Bronchial epithelial cell (primary cell): ENCODE data around the gene DRD3. TPM values are rescaled to one million over a fixed set of nuclear protein-coding genes. Genes with fewer than 3 reads are reported as not detected.

ENCODE experiments used
- DNase-seq: peaks from one replicate; pipeline ENCODE4 v3.0.0-alpha.2; 2010; ENCODE audit warnings: low read depth
- FAIRE-seq: peaks from 2 replicates; lab custom pipeline; 2011; peaks lifted over from hg19 to GRCh38; lab: Jason Lieb, UNC
- H3K27me3 ChIP-seq: 2 replicates; pipeline ENCODE4 v1.5.1; 2011; ENCODE audit warnings: low read length; ENCODE audit not compliant: control insufficient read depth, insufficient read depth
- H3K36me3 ChIP-seq: 2 replicates; pipeline ENCODE4 v1.5.1; 2011; ENCODE audit warnings: low read length; ENCODE audit not compliant: control insufficient read depth, insufficient read depth
- H3K4me3 ChIP-seq: 2 replicates; pipeline ENCODE4 v1.5.1; 2011; ENCODE audit warnings: mild to moderate bottlenecking, low read depth, low read length, control low read depth
- CTCF ChIP-seq: IDR thresholded peaks from 2 replicates; pipeline ENCODE4 v1.5.1; 2011; ENCODE audit warnings: mild to moderate bottlenecking, moderate library complexity, low read length, control low read depth, inconsistent platforms; ENCODE audit not compliant: insufficient read depth, severe bottlenecking
- total RNA-seq: library from RNA; depleted of rRNA; stranded (reverse); fragments of >200 nt; gene quantifications from 2 replicates; pipeline ENCODE4 v1.2.1, GENCODE V29; 2014

Gene DRD3
- total RNA-seq, 1 donor from 2014 or later: not detected

GRCh38 chr3:114086356-114086755, 92.5 kb downstream of the DRD3 start:
- Histone ChIP-seq H3K4me3 (no peak overlapping the region), H3K27me3 (no peaks in the 10 kb centered on the region), H3K36me3 (peaks cover 9% of the 10 kb centered on the region)
- FAIRE-seq (no peak), DNase-seq (no peak)
- TF ChIP-seq CTCF: no peak

DNA sequence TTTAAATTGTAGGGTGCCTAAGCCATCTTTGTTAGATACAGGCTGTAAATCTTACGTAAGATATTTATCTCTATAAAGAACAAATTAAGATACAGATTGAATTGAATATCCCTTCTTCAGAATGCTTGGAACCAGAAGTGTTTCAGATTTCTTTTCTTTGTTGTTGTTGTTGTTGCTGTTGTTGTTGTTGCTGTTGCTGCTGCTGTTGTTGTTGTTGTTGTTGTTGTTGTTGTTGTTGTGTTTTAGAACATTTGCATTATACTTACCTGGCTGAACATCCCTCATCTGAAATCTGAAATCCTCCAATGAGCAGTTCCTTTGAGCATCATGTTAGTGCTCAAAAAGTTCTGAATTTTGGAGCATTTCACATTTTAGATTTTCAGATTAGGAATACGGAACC, 95.7 kb downstream of the DRD3 start:
- Histone ChIP-seq H3K36me3 (peaks cover 10% of the 10 kb centered on the region), H3K27me3 (no peaks in the 10 kb centered on the region), H3K4me3 (no peak overlapping the region)
- DNase-seq: no peak
- FAIRE-seq: no peak
- TF ChIP-seq CTCF: no peak

- no peak for TF ChIP-seq CTCF
- Histone ChIP-seq H3K4me3 (no peak overlapping the region), H3K27me3 (no peaks in the 10 kb centered on the region), H3K36me3 (peaks cover 12% of the 10 kb centered on the region)
- FAIRE-seq: no peak
- DNase-seq: no peak
Observed at GRCh38 chr3:114081037-114081436, 97.8 kb downstream of the DRD3 start.

DNA sequence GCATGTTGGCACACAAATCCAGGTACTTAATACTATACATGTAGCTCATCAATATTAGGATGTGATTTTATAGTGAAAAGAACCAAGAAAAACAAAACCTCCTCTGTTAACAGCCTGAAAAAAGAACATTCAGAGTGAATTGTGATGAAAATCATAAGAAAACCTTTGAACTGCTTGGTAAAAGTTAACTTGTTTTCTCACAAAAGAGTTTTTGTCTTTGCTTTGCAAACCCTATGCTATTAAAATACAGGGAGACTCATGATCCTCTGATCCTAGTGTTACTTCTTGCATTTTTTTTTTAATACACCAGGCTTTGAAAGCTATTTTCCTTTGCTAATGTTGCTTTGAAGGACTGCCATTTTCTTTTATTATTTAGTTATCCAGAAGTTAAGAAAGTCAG, 98.7 kb downstream of the DRD3 start:
- no peak for DNase-seq
- no peak for TF ChIP-seq CTCF
- H3K4me3 ChIP-seq: no peak overlapping the region
- peaks cover 7% of the 10 kb centered on the region for H3K36me3 ChIP-seq
- no peak for FAIRE-seq
- H3K27me3 ChIP-seq: no peaks in the 10 kb centered on the region

GRCh38 chr3:114079761-114080160, 99.1 kb downstream of the DRD3 start:
- Histone ChIP-seq H3K36me3 (peaks cover 7% of the 10 kb centered on the region), H3K4me3 (no peak overlapping the region), H3K27me3 (no peaks in the 10 kb centered on the region)
- no peak for TF ChIP-seq CTCF
- no peak for FAIRE-seq
- no peak for DNase-seq

DNA sequence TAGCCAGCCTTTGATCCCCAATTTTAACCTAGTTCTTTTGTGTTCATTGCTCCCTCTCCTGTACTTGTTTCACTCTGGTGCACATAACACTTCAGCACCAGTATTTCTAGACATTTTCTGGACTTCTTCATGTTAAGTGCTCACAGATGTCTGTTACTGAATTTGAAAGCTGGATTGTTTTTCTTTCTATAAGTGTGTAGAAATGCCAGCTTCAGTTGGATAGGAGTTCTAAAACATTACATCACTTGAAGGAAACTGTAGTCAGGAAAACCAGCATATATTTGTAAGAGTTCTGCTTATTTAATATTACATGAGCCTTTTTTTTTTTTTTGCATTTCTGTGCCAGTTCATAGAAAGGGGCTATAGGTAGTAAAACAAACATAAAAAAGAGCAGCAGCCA, 100.7 kb downstream of the DRD3 start:
- no peak for FAIRE-seq
- peaks cover 10% of the 10 kb centered on the region for H3K36me3 ChIP-seq
- no peak for DNase-seq

More for the DNA sequence above, 100.7 kb downstream of the DRD3 start:
- TF ChIP-seq CTCF: no peak
- Histone ChIP-seq H3K27me3 (no peaks in the 10 kb centered on the region), H3K4me3 (no peak overlapping the region)
